NT2/D1 (cell line): Measurements from ENCODE around the gene ANKUB1.

Source experiments
- SUZ12 ChIP-seq: IDR thresholded peaks from 2 replicates; pipeline ENCODE4 v1.6.1; 2011; ENCODE audit not compliant: insufficient read length, insufficient read depth; ENCODE audit errors: extremely low read depth
- YY1 ChIP-seq: IDR thresholded peaks from 2 replicates; pipeline ENCODE4 v1.6.1; 2011; ENCODE audit not compliant: insufficient read length, insufficient read depth
- ZNF274 ChIP-seq: IDR thresholded peaks from 2 replicates; pipeline ENCODE4 v1.6.1; 2011; ENCODE audit warnings: mild to moderate bottlenecking, low read depth, low read length

DNA sequence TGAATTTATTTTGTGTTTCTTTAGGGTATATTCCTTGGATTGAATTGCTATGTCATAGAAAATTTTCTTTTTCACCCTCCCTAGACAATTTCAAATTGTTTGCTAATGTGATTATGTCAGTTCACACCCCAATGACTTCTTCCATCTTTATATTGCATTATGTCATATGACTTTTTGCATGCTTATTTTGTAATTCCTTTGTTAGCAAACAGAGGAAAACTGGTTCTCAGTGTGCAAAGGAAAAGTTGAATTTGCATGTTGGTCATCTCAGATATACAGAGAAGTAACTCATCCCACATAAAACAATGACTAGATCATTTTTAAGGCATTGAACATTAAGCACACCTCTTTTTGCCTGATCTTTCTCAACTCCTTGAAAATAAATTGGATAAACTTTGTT, 17.3 kb upstream of the ANKUB1 start:
- TF ChIP-seq SUZ12: no peak
- TF ChIP-seq ZNF274: no peak
- no peak for TF ChIP-seq YY1
